GM19397 (cell line): ENCODE results near the gene PRF1.
"Not testable (repeated sequence)": the region's sequence is repeated elsewhere in the genome, so short reads cannot be mapped to it uniquely, and the experiment has no call there.

ENCODE experiments used
- ATAC-seq: cut with Tn5 transposase; IDR thresholded peaks from one replicate; pipeline ENCODE4 v1.9.1; 2021; ENCODE audit warnings: mild to moderate bottlenecking, moderate library complexity; ENCODE audit not compliant: unreplicated experiment

The PRF1 gene

DNA sequence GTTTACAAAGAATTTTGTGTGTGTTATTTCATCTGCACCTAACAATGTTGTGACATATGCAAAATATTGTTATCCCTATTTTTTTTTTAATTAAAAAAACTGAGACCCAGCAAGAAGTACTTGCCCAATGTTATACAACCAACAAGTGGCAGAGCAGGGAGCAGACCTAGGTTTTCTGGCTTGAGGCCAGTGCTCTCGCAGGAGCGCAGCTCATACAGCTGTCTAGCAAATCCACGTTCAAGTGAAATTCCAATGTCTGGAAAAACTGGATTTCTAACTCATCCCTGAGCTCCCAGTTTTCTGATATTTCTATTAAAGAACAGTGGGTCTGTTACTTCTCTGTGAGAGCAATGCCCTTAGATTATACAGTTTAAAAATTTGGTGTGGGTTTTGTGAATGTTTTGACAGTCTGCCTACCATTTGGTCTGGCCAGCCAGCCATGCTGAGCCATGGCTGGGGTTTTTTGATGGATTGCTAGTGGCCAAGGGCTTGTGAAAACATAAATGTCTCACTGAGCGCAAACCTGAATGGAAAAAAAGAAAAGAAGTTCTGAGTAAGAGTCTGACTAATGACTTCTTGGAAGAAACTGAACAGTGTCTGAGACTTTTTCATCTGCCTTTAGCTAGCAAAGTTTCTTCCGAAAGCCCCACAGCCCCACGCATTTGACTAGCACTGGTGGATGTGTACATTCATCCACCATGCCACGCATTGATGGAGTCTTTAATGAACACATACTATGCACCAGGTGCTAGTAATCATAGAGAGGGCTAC lies 15.4 kb upstream of the PRF1 start:
- no peak for ATAC-seq

DNA sequence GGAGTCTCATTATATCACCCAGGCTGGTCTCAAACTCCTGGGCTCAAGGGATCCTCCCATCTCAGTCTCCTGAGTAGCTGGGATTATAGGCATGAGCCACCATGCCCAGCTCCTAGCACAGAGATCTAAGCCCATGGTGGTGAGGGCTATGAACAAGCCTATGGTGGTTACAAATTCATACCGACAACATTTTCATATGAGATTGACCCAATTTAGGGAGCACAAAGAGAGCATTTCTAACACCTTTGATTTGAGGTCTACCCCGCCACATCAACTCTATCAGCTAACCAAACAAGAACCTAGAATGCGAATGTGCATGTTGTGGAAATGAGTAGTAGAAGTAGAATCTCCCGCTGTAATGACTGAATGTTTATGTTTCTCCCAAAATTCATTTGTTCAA lies 14.2 kb upstream of the PRF1 start:
- no peak for ATAC-seq

DNA sequence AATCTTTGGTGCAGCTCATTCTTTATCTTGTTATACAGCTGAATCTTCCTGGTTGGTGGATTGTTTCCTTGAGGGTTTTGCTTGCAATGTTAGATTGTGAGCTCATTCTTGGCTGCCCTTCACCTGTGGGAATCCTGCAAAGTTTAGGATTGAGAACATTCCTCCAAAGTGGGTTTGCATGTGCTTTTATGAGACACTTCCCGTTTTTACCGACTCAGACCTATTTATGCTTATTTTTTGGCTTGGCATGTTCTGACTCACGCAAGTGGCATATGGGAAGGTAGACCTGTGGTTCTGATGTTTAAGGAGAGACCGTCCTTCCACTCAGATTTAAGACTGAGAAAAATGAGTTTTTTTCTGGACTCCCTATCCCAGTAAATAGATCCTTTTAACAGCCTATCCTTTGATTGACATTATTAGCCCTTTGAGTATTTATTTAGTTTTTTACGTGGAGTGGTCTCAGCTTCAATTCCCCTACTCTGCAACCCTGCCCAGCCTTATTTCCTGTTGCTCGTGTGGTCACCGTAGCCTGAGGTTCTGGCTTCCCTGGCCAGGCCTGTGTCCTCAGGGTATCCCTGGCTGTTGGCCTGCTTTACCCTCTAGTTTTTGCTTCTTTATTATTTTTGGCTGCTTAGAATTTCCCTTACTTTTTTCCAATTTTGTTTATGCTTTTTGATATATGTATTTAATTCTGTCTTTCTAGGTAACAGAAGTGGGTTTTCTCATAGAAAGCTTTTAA lies 13.4 kb upstream of the PRF1 start:
- no peak for ATAC-seq

DNA sequence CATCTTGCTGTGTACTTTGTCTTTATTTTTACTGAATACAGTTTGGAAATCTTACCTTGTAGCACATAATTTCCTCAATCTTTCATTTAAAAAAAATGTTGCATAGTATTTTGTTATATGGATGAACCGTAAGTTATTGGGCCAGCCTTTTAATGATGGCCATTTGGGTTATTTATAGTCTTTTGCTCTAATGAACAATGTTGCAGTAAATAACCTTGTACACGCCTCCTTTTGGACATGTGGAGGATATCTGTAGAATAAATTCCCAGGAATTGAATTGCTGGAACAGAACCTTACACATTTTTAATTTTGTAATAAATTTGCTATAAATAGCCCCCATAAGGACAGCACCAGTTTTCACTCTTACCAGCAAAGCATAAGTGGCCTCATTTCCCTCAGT lies 12.7 kb upstream of the PRF1 start:
- ATAC-seq, result no peak

DNA sequence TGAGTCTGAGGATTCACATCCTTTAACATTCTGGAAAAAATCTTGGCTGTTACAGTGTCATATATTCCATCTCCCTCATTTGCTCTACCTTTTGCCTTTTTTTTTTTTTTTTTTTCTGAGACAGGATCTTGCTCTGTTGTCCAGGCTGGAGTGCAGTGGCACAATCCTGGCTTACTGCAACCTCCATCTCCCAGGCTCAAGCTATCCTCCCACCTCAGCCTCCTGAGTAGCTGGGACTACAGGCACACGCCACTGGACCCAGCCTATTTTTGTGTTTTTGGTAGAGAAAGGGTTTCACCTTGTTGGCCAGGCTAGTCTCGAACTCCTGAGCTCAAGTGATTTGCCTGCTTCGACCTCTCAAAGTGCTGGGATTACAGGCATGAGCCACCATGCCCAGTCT lies 11.8 kb upstream of the PRF1 start:
- ATAC-seq, result not testable (repeated sequence)

DNA sequence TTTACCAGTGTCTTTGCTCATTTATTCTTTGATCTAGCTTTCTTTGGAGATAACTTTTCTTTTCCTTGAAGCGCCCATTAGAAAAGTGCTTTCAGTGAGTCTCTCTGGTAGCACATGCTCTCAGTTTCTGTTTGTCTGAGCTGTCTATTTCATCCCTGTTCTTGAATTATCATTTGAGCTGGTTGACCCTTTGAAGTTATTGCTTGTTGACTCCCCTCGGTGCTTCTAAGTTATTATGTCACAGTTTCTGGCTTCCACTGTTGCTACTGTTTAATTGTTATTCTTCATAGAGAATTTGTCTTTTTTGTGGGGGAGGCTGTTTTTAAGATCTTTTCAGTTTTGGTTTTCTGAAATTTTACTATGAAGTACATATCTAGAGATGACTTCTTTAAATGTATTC lies 11.4 kb upstream of the PRF1 start:
- no peak for ATAC-seq

DNA sequence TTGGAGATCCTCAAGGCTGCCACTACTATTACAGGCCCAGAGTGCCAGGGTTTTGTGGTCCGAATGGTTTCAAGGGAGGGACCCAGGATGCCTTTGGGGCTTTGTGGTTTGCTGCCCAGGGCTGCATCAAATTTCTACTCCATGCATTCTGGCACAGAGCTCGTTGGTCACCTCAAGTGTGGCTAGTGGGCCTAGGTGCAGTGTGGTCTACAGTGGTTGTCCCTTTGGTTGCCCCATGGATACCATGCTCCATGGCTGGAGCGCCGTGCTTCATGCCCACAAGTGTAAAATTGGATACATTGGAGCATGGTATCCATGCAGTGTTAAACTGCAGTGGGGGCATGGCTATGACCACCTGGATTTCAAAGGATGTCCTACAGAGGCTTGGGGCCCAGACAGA lies 5.4 kb upstream of the PRF1 start:
- no peak for ATAC-seq

DNA sequence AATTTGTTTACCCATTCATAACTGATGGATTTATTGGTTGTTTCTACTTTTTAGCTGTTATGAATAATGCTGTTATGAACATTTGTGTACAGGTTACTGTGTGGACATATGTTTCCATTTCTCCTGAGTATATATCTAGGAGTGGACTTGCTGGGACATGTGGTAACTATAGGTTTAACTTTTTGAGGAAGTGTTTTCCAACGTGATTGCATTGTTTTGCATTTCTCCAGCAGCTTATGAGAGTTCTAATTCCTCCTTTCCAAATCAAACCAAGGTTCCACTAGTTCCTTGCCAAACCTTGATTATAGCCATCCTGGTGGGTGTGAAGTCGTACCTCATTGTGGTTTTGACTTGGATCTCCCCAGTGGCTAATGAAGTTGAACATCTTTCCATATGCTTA lies 2.6 kb upstream of the PRF1 start:
- ATAC-seq, result no peak

DNA sequence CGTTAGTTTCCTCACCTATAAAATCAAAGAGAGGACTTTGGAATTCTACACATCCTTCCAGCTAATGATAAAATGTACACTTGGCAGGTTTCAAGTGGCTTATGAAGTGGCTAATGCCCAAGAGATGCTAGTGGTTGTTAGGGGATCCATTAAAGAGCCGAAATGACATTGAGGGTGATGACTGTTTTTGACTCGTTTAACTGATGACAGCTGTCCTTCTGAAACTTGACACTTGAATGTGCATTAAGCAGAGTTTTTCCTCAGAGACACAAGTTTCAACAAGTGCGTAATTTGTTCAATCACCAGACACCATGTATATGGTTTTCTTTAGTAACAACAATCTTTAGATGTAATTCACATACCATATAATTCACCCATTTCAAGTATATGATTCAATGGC lies 1.6 kb upstream of the PRF1 start:
- ATAC-seq, result no peak

DNA sequence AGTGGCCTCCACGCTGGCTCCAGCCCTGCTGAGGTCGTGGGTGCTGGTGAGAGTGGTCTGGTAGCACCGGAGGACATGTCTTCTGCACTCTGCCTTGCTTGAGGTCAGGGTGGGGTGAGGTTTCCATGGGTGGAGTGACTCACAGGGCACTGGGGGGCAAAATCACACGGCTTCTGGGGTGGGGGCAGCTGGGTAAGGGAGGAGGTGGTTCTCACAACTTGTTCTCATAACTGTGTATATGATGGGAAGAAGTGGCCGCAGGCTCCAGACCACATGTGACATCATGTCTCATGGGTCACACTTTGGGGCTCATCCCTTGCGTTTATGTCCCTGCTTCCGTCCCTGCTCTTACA lies 884 bp upstream of the PRF1 start:
- ATAC-seq, result no peak

DNA sequence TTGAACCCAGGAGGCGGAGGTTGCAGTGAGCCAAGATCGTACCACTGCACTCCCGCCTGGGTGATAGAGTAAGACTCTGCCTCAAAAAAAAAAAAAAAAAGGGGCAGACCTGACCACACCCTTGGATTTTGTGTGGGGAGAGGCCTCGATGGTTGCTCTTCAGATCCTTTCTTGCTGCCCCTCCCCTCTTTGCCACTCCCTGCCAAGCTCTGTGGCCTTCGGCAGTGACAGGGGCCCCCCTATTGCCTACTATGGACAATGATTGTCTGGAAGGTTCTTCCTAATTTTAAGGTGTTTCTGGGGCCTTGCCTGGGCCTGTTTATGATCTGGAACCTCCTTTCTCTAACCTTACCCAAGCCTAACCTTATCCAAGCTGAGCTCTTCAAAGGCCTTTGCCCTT lies 795 bp downstream of the PRF1 start:
- no peak for ATAC-seq

DNA sequence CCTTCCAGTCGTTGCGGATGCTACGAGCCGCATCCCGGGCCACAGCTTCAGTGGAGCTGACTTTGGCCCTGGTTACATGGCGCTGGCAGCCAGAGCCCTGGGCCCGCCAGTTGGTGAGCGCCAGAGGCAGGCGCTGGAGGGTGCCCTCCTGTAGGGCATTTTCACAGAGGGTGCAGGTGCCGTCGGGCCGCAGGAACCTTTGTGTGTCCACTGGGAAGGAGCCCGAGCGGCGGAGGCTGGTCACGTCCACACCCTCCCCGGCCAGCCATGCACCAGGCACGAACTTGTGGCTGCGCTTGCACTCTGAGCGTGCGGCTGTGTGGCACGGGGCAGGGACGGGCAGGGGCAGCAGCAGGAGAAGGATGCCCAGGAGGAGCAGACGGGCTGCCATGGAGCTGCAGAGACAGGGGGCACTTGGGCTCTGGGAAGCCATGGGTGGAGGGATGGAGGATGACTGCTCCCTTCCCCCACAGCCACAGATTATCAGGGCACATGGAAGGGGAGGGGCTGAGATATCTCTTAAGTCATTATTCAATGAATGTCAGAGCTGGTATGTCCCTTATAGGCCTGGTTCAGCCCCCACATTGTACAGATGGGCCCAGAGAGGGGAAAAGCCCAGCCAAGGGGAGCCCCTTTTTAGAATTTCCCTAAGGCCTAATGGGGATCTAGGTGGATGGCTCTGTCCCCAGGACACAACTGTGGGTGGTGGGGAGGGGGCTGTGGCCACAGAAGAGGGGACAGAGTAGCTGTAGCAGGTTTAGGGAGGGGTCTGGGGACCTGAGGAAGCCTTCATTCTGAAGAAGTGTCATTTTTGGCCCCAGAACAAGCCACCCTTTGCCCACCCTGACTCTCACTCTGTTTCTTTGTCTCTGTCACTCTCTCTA lies 1.8 kb downstream of the PRF1 start:
- ATAC-seq, result no peak

DNA sequence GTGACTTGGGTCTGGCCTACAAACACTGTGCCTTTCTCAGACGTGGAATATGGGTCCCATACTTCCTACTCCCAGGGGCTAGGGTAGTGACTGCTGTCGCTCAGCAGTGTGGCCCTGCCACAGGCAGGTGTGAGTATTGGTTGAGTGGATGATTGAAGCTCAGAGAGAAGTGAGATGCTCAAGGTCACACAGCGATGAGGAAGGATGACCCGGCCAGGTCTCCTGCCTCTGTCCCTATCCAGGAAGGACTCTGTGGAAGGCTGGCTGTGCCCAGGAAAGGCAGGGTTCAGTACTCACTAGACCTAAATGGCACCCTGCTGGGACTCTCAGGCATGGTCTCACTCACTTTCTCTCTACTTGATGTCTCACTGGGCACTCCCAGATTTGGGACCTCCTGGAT lies 2.8 kb downstream of the PRF1 start:
- no peak for ATAC-seq

DNA sequence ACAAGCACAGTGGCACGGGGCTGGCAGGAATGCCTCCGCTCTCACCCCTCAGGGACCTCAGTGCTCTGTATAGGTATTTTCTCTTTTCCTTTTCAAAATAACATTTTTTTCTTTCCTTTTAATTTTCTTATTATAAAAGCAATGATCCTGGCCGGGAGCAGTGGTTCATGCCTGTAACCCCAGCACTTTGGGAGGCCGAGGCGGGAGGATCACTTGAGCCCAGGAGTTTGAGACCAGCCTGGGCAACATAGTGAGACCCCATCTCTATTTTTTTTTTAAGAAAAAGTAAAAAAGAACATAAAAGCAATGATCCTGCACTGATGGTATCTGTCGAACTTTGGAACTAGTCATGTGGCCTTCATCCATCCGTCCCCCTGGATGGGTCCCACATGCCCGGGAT lies 3.2 kb downstream of the PRF1 start:
- ATAC-seq, result no peak

DNA sequence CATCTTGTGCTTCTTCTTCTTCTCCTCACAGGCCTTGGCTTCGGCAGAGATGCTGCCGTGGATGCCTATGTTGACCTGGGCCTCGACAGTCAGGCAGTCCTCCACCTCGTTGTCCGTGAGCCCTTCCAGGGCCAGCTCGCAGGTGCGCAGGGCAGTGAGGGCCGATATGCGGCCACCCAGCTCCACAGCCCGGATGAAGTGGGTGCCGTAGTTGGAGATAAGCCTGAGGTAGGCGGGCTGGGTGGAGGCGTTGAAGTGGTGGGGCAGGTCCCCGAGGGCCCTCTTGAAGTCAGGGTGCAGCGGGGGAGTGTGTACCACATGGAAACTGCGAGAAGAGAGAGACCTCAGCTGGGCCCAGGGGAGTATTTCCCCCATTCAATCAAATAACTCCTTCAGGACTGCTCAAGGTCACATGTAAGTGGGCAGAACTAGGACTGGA lies 3.7 kb downstream of the PRF1 start:
- no peak for ATAC-seq

DNA sequence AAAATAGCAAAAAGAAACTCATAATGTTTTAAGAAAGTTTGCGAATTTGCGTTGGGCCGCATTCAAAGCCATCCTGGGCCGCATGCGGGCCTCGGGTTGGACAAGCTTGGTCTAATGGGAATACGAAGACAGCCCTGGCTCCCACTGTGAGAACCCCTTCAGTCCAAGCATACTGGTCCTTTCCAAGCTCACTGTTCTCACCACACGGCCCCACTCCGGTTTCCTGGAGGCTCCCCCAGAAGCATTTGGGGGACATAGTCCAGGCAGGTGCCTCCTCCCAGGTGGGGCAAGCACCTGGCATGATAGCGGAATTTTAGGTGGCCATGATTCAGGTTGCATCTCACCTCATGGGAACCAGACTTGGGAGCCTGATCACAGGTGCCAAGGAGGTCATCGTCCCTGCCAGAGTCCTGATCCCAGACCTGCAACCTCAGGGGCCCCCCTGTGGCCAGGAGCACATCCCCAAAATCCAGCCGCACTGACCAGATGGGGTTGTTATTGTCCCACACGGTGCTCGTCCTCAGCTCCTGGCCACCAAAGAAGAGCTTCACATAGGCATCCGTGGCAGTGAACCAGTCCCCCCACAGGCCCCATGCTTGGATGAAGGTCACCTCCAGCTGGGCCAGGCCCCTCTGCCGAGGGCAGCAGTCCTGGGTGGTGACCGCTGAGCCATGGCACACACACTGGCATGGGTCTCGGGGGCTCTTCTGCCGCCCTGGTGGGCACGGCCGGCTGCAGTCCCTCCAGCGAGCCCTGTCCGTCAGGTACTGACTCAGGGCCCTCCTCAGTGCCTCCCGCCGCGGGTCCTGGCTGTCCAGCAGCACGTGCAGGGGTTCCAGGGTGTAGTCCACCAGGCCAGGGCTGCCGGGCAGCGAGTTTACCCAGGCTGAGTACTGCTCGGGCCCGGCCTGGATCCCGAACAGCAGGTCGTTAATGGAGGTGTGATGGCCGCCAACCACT lies 4.4 kb downstream of the PRF1 start:
- no peak for ATAC-seq

DNA sequence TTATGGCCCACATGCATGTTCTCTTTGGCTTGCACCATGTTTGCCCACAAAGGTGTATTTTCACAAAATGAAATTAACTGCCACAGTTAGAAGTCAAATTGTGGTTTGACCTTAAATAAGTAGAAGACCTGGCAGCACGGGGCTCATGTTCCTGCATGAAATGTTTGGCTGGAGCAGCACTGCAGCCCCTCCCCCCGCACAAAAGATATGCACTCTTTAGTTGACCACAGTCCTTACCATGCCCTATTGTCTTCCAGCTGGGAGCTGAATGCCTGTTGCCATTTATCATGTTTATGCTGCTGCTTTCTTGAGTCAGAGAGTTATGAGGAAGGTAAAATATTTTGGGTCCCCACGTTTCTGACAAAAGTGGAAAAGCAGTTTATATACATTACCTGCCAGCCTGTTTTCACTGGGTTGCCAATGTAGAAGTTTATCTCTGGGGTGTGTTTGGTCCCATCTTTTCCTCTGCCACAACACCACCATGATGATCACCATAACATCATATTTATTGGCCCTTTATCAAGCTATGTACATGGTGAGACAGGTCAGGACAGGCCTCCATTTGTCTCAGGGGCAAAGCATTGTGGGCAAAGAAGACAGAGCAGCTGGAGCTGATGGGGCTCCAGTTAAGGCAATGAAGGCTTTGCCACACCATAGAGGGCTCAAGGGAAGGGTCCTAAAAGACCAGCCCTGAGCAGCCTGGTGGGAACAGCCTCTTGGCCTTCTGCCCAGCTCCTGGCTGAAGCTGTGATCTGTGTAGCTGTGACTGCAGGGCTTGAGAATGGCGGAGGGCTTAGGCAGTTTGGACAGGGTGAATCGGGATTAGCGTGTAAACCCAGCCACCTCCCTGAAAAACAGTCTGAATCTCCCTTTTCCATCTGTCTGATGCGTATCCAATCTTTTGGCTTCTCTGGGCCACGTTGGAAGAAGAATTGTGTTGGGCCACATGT lies 5.4 kb downstream of the PRF1 start:
- no peak for ATAC-seq

DNA sequence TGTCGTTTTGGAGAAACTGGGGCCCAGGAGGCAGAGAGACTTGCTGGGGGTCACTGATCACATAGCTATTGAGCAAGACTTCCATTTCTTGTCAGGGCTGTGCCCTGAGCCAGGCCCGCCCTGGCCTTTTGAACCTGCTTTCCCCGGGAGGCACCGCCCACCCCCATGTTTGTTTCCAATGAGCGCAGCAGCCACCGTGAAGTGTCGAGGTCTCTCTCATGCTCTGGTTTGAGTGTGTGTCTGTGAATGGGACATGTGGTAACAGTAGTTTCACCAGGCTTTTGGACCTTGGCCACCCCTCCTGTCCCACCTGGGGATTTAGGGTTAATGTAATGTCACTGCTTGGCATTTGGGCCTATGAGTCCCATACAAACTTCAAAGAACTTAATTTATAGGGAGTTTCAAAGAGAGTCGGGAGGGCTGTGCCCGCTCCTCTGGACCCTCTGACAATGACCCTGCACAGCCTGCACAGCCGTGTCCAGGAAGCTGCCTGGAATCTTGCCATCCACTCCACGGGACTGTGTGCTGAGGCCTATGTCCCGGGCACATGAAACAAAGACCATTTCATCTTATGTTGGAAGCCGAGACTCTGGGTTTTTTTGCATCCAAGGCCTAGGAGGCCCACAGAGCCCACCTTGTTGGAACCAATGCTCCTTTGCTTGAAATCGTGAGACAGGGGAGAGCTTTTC lies 6.3 kb downstream of the PRF1 start:
- ATAC-seq, result no peak

DNA sequence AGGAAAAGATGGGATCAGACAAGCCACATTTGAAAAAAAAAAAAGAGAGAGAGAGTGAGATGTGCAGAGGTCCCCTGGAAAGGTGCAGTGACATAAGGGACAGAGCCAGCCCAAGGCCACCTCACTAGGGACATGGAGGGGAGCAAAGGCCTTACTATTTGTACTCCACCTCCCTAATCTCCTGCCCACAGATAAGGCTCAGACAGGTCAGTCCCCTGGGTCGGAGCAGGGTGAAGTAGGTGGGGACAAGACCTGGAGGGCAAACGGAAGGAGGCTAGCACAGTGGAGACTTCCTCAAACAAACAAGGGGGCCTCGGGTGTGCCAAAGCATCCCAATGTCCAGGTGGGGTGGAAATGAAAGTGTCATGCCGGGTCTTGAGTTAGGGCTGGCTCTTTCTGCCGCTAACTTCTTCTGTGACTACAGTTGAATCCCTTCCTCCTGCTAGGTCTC lies 7.0 kb downstream of the PRF1 start:
- ATAC-seq, result no peak
